SIG-M5 treated with dmso at 0.1 percent for 504 hours (cell line): Measurements from ENCODE around the gene ADAMTS14.

Source experiments
- DNase-seq: peaks from one replicate; lab custom pipeline; 2025; ENCODE audit not compliant: unreplicated experiment; lab: John Stamatoyannopoulos, UW

Gene ADAMTS14

GRCh38 chr10:70728328-70728727 lies 56.0 kb downstream of the ADAMTS14 start:
- DNase-seq = no peak

GRCh38 chr10:70729763-70730357 lies 57.6 kb downstream of the ADAMTS14 start:
- DNase-seq = no peak

DNA sequence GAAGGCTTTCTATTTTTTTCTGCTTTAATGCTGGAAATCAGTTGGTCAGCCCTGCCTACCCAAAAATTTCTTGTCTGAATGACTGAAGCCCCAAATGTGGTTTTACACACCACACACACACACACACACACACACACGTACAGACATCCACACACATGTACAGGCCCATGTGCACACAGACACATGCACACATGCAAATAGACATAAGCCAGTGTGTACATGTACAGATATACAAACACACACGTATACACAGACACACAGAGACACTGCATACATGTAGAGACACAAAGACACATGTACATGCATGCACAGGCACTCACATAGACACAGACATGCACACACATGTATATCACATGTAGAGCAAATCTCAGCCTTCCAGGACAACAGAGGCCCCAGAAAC lies 58.6 kb downstream of the ADAMTS14 start:
- no peak for DNase-seq

DNA sequence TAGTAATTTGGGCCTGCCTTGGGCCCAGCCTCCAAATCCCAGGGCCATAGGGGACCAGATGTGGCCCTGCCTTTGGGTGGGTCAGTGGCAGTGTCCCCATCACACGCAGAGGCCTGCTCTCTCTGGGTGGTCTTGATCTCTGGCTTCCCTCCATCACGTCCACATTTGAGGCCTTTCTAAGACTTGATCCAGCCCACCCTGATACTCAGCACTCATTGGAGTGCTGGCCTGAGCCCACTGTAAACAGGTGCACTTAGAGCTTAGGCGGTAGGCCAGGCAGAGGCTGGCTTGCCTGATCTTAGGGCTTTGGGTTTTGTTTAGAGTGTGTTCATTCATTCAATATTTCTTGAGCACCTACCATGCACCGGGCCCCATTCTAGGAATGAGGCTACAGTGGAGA lies 60.3 kb downstream of the ADAMTS14 start:
- no peak for DNase-seq

- no peak for DNase-seq
Measured at GRCh38 chr10:70733051-70733450, 60.7 kb downstream of the ADAMTS14 start.

DNA sequence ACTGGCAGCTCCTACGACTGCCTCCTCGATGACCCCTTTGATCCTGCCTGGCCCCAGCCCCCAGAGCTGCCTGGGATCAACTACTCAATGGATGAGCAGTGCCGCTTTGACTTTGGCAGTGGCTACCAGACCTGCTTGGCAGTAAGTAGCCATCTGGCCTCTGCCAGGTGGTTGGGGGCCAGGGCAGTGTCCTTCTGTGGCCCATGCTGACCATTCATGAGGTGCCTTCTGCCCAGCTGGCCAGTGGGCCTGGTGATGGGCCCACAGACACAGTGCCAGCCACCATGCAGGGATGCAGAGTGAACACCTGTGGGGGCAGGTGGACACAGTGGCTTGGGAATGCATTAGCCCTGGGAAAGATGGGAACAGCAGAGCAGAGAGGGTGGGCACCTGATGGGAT lies 62.9 kb downstream of the ADAMTS14 start:
- no peak for DNase-seq

DNA sequence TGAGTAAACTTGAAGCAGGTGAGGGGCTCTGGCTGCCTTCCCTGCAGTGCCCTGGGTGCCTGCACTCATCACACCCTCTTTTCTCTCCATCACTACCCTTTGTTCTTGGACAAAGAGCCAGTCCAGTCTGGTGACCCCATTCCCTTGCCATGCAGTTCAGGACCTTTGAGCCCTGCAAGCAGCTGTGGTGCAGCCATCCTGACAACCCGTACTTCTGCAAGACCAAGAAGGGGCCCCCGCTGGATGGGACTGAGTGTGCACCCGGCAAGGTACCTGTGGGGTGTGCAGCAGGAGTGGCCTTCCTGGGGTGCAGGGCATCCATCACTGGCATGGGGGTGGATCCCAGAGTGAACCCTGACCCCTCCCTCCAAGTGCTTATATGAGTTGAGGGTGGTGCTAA lies 64.2 kb downstream of the ADAMTS14 start:
- no peak for DNase-seq

DNA sequence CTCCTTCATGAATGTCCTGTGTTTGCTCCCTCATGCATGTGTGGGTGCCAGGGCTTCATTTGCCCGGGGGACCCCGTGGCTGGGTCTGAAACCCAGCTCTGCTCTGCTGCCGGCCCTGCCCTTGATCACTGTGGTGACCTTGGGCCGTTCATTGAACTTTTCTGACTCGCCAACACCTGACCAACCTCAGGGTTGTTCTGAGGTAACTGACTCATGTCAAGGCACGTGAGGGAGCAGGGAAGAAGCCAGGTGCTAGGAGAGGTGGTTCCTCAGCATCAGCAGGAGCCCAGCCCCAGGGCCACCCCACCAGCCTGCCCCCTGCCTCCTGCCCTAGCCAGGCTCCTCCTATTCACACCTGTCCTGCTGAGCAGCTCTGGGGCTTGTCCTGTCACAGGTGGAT lies 64.9 kb downstream of the ADAMTS14 start:
- DNase-seq = no peak

DNA sequence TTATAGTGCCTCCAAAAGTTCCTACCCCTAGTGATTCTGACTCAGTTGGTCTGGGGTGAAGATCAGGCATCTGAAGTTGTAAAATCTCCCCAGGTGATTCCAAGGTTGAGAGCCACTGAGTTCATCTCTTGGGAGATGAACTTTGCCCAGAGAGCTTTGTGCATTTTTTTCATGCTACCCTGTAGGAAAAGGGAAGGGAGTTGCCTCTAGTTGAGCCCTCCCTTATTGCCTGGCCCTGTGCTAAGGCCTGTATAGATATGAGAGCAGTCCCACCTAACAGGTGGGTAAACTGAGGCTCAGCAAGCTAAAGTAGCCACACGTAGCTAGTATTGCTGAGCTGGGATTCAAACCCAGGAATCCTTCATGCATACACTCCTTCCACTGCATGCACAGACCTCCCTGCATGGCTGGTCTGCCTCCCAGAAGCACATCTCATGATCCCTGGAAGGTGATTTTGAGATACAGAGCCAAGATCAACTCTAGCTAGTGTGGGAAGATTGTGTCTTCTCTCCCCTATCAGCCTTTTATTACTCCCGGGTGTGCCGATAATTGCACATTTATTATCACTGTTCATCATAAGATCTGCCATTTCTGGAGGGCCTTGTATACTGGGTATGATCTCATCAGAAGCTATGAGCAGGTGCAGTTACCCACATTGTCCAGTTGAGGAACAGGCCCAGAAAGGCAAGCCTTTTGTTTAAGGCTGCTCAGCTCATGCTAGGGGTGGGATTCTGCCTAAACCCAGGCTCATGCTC lies 65.9 kb downstream of the ADAMTS14 start:
- no peak for DNase-seq

DNA sequence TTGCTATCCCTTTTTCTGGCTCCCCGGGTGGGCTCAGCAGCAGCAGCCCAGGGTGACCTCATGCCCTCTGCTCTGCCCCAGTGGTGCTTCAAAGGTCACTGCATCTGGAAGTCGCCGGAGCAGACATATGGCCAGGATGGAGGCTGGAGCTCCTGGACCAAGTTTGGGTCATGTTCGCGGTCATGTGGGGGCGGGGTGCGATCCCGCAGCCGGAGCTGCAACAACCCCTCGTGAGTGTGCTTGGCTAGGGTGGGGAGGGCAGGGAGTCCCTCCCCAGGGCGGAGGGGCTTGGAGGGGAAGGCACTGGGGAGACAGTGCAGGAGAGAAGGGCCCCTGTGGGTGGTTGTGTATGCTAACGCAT lies 66.4 kb downstream of the ADAMTS14 start:
- no peak for DNase-seq

DNA sequence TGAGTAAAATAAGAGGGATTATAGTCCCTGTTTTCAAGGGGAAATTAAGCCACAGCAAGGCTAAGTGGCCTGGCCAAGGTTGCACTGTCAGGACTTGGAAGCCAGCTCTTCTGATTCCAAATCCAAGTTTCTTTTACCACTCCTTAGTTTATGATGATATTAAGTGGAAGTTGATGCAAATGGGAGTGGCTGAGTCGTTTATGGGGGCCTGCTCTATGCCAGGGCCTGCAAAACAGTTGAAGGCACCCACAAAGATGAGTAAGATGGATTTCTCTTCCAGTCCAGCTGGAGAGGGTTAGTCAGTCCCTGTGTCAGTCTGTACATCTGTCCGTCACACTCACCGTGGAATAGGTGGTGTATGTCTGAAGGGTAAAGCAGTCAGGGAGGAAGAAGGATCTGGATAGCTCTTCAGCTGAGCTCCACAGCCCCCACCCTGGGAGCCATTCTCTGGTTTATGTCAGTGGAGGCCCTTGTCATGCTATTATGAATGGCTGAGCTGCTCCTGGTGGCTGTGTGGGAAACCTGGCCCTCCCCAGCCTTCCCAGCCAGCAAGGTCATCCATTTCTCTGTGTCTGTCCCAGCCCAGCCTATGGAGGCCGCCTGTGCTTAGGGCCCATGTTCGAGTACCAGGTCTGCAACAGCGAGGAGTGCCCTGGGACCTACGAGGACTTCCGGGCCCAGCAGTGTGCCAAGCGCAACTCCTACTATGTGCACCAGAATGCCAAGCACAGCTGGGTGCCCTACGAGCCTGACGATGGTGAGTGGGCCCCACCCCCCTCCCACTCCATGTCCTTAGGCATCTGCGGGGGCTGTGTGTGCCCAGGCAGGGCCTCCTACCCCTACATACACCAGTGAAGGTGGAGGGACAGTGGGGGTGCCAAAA lies 68.3 kb downstream of the ADAMTS14 start:
- DNase-seq = no peak

DNA sequence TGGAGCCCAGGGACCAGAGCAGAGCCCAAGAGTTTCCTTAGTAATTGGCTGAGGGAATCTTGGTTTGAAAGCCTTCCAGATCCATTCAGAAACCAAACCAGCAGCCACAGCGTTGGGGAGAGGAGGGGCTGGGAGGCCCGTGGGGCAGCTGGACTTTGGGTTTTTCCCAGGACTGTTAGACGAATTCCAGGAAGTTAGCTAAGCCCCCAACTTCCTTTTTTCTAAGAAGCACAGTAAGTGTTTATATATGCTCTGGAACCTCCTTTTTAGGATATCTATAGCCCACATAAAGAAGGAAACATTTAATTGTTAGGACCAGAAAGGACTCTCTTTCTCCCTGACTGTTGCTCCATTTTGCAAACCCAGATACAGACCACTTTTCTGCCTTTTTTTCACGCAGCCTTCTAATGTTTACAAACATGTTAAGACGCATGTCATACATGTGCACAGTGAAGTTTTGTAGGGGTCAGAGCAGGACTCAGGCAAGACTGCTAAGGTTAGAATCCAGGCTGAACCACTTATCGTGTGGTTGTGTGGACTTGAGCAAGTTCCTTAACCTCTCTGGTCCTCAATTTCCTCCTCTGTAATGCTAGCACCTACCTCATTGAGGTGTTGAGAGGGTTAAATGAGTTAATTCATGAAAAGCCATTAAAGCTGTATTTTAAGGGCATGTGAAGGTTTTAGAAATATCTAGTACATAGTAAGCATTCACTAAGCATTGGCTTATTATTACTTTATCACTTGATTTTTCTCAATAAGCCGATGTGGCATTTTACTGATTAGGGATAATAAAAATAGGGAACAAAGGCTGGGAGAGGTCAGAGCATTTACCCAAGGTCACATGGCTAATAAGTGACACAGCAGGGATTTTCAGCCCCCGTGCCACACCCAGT lies 70.5 kb downstream of the ADAMTS14 start:
- no peak for DNase-seq

DNA sequence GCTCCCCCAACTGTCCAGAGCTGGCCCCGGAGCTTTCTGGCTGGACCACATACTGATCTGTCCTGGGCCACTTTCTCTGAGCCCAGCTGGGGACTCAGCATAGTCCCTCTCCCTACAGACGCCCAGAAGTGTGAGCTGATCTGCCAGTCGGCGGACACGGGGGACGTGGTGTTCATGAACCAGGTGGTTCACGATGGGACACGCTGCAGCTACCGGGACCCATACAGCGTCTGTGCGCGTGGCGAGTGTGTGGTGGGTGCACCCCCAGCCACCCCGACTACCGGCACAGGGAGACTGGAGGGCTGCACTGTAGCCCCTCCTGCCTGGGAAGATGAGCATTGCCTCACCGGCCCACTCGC lies 71.1 kb downstream of the ADAMTS14 start:
- DNase-seq = no peak

DNA sequence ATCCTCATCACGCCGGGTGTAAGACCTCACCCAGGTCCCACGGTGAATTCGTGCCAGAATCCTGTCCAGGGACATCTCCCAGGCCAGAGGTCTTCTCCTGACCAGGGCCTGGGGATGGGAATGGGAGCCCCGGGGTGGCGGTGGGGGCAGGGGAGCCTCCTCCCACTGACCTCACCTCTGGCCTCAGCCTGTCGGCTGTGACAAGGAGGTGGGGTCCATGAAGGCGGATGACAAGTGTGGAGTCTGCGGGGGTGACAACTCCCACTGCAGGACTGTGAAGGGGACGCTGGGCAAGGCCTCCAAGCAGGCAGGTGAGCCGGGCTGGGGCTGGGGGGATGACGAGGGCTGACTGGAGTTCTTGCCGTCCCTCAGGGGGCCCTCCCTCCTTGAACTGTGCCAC lies 71.6 kb downstream of the ADAMTS14 start:
- no peak for DNase-seq

DNA sequence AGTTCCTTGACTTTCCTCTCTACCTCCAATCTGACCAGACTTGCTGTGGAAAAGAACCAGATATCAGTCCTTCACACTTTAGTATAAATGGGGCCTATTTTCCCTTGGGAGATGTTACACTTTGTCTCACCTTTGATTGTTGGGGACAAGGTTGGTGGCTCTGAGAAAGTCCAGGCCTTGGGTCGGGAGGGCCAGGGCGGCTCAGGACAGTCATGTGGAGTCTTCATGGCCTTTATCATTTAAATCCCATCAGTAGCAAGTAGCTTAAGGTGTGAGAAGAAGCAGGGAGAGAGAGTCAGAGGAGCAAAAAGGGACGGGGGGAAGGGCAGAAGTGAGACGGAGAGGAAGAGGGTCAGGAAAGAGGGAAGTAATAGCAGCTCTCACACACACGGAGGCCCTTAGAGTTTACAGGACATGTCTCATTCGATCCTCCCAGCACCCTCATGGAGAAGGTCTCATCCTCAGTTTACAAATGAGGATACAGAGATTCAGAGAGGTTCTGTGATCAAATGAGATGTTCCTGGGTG lies 72.4 kb downstream of the ADAMTS14 start:
- peak; percentile 26 for DNase-seq

DNA sequence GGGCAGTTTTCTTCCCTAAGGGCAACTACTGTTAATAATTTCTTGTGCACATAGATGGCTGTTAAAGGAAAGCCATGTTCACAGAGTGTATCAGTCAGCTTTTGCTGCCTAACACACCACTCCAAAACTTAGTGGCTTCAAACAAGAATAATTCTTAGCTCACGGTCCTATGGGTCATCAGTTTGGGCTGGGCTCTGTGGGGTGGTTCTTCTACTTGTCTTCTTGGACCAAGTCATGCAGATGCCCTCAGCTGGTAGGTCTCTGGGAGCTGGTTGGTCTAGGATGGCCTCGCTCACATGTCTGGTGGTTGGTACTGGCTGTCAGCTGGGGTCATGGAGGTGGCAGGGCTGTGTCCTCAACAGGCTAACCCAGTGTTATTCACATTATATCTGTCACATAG lies 73.2 kb downstream of the ADAMTS14 start:
- no peak for DNase-seq

DNA sequence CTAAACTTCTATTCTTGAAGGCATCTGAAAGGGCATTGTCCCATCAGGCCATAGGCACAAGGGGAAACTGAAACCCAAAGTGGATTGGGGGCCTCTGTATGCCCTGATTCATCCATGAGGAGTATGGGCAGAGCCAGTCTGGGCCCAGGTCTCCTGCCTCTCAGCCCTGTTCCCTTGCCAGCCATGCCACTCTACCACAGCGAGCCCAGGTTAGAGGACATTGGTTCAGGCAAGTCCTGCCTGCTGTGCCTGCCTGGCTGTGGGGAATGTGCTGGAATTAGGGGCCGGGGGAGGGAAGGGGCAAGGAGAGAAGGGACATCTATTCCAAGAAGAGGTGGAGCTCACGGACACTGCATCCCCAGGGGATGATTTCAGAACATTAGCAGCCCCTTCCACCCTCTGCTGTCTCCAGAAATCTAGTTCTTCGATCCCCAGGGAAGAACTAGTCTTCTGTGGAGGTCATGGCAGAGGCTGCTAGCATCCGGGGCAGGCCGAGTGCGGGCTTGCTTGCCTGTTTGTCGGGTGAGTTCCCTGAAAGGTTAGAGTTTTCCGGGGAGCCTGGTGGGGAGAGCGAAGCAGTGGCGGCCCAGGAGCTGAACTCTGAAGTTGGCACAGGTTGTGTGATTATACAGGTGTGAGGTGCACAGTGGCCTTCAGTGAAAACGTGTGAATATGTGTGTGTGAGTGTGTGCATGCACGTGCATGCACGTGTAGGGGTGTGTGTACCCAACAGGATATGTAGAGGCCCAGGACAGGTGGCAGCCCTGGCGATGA lies 75.1 kb downstream of the ADAMTS14 start:
- DNase-seq = no peak

- no peak for DNase-seq
Measured at GRCh38 chr10:70748305-70748704, 76.0 kb downstream of the ADAMTS14 start.

DNA sequence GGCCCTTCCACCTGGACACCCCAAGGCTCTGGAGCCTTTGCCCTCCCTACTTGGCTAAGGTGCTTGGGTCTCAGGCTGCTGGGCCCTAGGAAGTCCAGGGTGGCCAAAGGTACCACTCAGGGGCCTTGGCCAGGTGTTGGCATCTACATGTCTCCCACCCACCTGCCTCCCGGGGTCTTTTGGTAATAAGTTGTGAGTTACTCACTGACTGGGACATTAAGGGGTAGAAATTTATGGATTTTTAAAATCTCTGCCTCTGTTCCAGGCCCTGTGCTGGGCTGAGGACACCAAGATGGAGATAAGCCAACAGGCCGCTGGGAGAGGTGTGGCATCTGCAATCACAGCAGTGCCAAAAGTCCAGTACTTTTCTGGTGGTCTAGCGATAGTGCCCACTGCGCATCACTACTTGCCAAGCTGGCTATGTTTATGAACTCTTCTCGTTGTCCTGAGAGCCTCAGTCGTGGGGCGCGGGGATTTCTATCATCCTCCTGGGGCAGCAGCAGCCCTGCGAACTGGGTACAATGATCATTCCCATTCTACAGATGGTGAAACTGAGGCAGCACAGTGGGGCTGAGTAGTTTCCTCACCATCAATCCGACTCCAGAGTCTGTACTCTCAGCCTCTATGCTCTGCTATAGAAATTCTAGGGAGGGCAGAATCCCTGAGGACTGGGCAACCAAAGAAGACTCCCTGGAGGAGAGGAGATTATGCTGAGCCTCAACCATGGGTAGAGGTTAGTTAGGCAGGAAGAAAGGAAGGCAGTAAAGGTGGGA lies 76.7 kb downstream of the ADAMTS14 start:
- no peak for DNase-seq
